ENCODE data around the gene LRP8. TPM values are rescaled to one million over a fixed set of nuclear protein-coding genes. Genes with fewer than 3 reads are reported as not detected.

The LRP8 gene
- total RNA-seq, 1 experiment from 2014 or later: 69.5 TPM

GRCh38 chr1:53337499-53337898, 9.6 kb upstream of the LRP8 start:
- Mint-ChIP-seq H3K4me1 (no peaks in the 10 kb centered on the region), H3K9me3 (peaks cover 9% of the 10 kb centered on the region), H3K27ac (no peak overlapping the region), H3K4me3 (no peak overlapping the region), H3K27me3 (ENCODE audit: low read depth) (peaks cover 13% of the 10 kb centered on the region), H3K36me3 (no peaks in the 10 kb centered on the region)
- ATAC-seq (no peak), DNase-seq (ENCODE audit: low spot score) (no peak)
- TF ChIP-seq, protein P1, sequence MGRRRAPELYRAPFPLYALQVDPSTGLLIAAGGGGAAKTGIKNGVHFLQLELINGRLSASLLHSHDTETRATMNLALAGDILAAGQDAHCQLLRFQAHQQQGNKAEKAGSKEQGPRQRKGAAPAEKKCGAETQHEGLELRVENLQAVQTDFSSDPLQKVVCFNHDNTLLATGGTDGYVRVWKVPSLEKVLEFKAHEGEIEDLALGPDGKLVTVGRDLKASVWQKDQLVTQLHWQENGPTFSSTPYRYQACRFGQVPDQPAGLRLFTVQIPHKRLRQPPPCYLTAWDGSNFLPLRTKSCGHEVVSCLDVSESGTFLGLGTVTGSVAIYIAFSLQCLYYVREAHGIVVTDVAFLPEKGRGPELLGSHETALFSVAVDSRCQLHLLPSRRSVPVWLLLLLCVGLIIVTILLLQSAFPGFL (CRISPR knock-in tag; IDR thresholded peaks at IDR 0.05; ENCODE audit: borderline replicate concordance): no peak
- TF ChIP-seq GABPB1 (CRISPR knock-in tag; IDR thresholded peaks at IDR 0.05) (no peak), E2F4 (CRISPR knock-in tag; IDR thresholded peaks at IDR 0.05; ENCODE audit: borderline replicate concordance, low read depth) (no peak), ZNF317 (CRISPR knock-in tag; IDR thresholded peaks at IDR 0.05; ENCODE audit: borderline replicate concordance, low read depth) (no peak)
- POLR2A ChIA-PET: interaction anchor here (0.6 kb wide), 1 partner anchor 59 kb away, joined by 3 read pairs; no protein-coding TSS in a partner anchor
- CTCF ChIA-PET: no interaction called here

DNA sequence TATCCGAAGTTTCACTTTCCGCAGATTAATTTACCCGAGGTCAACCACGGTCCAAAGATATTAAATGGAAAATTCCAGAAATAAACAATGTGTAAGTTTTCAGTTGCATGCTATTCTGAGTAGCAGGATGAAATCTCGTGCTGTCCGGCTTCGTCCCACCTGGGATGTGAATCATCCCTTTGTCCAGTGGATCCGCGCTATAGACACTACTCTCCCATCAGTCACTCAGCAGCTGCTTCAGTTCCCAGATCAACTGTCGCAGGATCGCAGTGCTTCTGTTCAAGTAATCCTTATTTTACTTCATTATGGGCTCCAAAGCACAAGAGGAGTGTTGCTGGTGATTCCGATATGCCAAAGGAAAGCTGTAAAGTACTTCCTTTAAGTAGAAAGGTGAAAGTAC, 8.3 kb upstream of the LRP8 start:
- no peak overlapping the region for H3K27ac Mint-ChIP-seq
- ChIA-PET POLR2A (interaction anchor here (1.0 kb wide), 1 partner anchor 9 kb away, joined by 3 read pairs; the partner anchor contains the start of gene LRP8), CTCF (no interaction called here)
- H3K4me1 Mint-ChIP-seq: no peaks in the 10 kb centered on the region
- peaks cover 3% of the 10 kb centered on the region for H3K9me3 Mint-ChIP-seq
- DNase-seq (ENCODE audit: low spot score): no peak
- peaks cover 7% of the 10 kb centered on the region for H3K27me3 Mint-ChIP-seq (ENCODE audit: low read depth)
- H3K4me3 Mint-ChIP-seq: no peak overlapping the region
- ATAC-seq: no peak
- no peaks in the 10 kb centered on the region for H3K36me3 Mint-ChIP-seq
- TF ChIP-seq, protein P2, sequence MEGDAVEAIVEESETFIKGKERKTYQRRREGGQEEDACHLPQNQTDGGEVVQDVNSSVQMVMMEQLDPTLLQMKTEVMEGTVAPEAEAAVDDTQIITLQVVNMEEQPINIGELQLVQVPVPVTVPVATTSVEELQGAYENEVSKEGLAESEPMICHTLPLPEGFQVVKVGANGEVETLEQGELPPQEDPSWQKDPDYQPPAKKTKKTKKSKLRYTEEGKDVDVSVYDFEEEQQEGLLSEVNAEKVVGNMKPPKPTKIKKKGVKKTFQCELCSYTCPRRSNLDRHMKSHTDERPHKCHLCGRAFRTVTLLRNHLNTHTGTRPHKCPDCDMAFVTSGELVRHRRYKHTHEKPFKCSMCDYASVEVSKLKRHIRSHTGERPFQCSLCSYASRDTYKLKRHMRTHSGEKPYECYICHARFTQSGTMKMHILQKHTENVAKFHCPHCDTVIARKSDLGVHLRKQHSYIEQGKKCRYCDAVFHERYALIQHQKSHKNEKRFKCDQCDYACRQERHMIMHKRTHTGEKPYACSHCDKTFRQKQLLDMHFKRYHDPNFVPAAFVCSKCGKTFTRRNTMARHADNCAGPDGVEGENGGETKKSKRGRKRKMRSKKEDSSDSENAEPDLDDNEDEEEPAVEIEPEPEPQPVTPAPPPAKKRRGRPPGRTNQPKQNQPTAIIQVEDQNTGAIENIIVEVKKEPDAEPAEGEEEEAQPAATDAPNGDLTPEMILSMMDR (IDR thresholded peaks at IDR 0.05): no peak
- no peak for TF ChIP-seq ZBTB43 (CRISPR knock-in tag; IDR thresholded peaks at IDR 0.05)
- TF ChIP-seq, protein P3, sequence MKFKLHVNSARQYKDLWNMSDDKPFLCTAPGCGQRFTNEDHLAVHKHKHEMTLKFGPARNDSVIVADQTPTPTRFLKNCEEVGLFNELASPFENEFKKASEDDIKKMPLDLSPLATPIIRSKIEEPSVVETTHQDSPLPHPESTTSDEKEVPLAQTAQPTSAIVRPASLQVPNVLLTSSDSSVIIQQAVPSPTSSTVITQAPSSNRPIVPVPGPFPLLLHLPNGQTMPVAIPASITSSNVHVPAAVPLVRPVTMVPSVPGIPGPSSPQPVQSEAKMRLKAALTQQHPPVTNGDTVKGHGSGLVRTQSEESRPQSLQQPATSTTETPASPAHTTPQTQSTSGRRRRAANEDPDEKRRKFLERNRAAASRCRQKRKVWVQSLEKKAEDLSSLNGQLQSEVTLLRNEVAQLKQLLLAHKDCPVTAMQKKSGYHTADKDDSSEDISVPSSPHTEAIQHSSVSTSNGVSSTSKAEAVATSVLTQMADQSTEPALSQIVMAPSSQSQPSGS (CRISPR knock-in tag; IDR thresholded peaks at IDR 0.05; ENCODE audit: borderline replicate concordance, low read depth): no peak
- TF ChIP-seq AR (CRISPR knock-in tag; IDR thresholded peaks at IDR 0.05): no peak
- TF ChIP-seq, protein P4, sequence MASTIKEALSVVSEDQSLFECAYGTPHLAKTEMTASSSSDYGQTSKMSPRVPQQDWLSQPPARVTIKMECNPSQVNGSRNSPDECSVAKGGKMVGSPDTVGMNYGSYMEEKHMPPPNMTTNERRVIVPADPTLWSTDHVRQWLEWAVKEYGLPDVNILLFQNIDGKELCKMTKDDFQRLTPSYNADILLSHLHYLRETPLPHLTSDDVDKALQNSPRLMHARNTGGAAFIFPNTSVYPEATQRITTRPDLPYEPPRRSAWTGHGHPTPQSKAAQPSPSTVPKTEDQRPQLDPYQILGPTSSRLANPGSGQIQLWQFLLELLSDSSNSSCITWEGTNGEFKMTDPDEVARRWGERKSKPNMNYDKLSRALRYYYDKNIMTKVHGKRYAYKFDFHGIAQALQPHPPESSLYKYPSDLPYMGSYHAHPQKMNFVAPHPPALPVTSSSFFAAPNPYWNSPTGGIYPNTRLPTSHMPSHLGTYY (CRISPR knock-in tag; IDR thresholded peaks at IDR 0.05): no peak
- TF ChIP-seq HMGA2 (CRISPR knock-in tag; IDR thresholded peaks at IDR 0.05): no peak
- TF ChIP-seq PRRX2 (CRISPR knock-in tag; IDR thresholded peaks at IDR 0.05): no peak
- TF ChIP-seq CREB1 (CRISPR knock-in tag; IDR thresholded peaks at IDR 0.05): no peak
- no peak for TF ChIP-seq ZNF396 (CRISPR knock-in tag; IDR thresholded peaks at IDR 0.05; ENCODE audit: borderline replicate concordance)
- TF ChIP-seq ZBTB21 (CRISPR knock-in tag; IDR thresholded peaks at IDR 0.05; ENCODE audit: borderline replicate concordance): no peak
- TF ChIP-seq MLX (CRISPR knock-in tag; IDR thresholded peaks at IDR 0.05): no peak
- no peak for TF ChIP-seq ZNF317 (CRISPR knock-in tag; IDR thresholded peaks at IDR 0.05; ENCODE audit: borderline replicate concordance, low read depth)
- TF ChIP-seq, protein P5, sequence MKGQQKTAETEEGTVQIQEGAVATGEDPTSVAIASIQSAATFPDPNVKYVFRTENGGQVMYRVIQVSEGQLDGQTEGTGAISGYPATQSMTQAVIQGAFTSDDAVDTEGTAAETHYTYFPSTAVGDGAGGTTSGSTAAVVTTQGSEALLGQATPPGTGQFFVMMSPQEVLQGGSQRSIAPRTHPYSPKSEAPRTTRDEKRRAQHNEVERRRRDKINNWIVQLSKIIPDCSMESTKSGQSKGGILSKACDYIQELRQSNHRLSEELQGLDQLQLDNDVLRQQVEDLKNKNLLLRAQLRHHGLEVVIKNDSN (CRISPR knock-in tag; IDR thresholded peaks at IDR 0.05): no peak
- no peak for TF ChIP-seq NR2C2 (CRISPR knock-in tag; IDR thresholded peaks at IDR 0.05)
- TF ChIP-seq NFATC4 (CRISPR knock-in tag; IDR thresholded peaks at IDR 0.05): no peak
- TF ChIP-seq ATF6 (CRISPR knock-in tag; IDR thresholded peaks at IDR 0.05): no peak
- TF ChIP-seq SMAD4 (CRISPR knock-in tag; IDR thresholded peaks at IDR 0.05): no peak
